PC-3 (cell line): Measurements from ENCODE around the gene GPR45.

Experiments used
- EZH2 ChIP-seq: fragments of 300-600 bp; sonication (generic); IDR thresholded peaks from one replicate; pipeline ENCODE4 v1.6.1; 2017; ENCODE audit warnings: antibody characterized with exemption, mild to moderate bottlenecking, low read length; ENCODE audit not compliant: unreplicated experiment
- EZH2phosphoT487 ChIP-seq: fragments of 300-600 bp; sonication (generic); IDR thresholded peaks from 2 replicates; pipeline ENCODE4 v1.6.1; 2018; ENCODE audit warnings: mild to moderate bottlenecking, antibody characterized with exemption, low read length, borderline replicate concordance
- TF ChIP-seq, protein P1 (sequence below): fragments of 300-600 bp; sonication (generic); conservative IDR thresholded peaks from 2 replicates; pipeline ENCODE4 v1.5.1; 2017; ENCODE audit warnings: antibody characterized with exemption, low read depth, mild to moderate bottlenecking, low read length

DNA sequence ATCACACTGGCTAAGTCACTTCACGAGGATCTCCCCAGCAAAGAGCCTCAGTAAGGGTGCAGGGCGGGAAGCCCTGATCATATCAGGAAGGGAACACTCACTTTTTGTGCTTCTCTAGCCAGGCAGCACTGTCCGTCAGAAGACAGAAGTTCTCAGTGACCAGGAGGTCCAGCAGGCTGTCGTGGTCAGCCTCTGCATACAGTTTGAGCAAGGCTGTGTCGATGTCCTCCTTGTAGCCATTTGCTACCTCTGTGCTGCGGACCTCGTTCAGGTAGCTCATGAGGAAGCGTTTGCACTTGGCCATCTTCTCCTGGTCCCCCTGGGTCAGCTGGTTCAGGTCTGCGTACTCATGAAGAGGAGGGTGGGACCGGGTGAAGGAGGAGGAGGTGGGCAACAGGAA is 38.7 kb downstream of the GPR45 start:
- TF ChIP-seq, protein P1, sequence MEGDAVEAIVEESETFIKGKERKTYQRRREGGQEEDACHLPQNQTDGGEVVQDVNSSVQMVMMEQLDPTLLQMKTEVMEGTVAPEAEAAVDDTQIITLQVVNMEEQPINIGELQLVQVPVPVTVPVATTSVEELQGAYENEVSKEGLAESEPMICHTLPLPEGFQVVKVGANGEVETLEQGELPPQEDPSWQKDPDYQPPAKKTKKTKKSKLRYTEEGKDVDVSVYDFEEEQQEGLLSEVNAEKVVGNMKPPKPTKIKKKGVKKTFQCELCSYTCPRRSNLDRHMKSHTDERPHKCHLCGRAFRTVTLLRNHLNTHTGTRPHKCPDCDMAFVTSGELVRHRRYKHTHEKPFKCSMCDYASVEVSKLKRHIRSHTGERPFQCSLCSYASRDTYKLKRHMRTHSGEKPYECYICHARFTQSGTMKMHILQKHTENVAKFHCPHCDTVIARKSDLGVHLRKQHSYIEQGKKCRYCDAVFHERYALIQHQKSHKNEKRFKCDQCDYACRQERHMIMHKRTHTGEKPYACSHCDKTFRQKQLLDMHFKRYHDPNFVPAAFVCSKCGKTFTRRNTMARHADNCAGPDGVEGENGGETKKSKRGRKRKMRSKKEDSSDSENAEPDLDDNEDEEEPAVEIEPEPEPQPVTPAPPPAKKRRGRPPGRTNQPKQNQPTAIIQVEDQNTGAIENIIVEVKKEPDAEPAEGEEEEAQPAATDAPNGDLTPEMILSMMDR: no peak
- TF ChIP-seq EZH2: no peak
- TF ChIP-seq EZH2phosphoT487: no peak
